ENCODE measurements around the gene RPL3.

RPL3 gene

DNA sequence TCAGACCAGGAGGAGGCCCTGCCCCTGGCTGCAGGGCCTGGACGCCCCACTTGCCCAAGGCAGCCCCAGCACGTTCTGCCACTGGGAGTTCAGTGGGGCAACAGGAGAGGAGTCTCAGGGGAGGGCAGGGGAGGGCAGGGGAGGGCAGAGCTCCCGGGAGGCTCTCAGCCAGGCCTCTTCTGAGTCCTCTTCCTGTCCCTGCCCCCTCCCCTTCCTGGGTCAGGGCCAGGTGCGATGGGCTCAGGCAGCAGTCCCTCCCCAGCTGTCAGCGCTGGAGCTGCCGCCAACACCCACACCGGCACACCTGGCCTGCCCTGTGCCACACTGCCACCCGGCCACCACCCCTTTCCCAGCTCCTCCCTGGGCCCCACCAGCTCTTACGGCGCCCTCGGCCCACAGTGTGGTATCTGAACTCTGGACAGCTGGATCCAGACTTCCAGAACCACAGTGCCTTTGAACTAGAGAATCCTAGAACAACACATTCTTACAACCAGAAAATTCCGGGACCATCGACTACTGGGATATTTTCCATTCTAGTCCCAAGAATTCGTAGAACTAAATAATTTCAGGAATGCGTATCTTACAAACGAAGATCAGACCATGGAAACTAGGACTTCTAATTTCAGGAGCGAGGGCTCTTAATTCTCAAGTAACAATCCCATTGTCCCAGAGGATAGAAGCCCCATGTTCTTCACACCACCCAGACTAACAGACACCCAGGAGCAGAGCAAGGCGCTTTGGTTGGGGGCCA, 21.8 kb downstream of the RPL3 start:
- DNase-seq: no peak

- DNase-seq: no peak
Measured at GRCh38 chr22:39296981-39297489, 22.4 kb downstream of the RPL3 start.

- DNase-seq: no peak
Measured at GRCh38 chr22:39296535-39296934, 22.9 kb downstream of the RPL3 start.

GRCh38 chr22:39294571-39295468, 24.6 kb downstream of the RPL3 start:
- no peak for DNase-seq

DNA sequence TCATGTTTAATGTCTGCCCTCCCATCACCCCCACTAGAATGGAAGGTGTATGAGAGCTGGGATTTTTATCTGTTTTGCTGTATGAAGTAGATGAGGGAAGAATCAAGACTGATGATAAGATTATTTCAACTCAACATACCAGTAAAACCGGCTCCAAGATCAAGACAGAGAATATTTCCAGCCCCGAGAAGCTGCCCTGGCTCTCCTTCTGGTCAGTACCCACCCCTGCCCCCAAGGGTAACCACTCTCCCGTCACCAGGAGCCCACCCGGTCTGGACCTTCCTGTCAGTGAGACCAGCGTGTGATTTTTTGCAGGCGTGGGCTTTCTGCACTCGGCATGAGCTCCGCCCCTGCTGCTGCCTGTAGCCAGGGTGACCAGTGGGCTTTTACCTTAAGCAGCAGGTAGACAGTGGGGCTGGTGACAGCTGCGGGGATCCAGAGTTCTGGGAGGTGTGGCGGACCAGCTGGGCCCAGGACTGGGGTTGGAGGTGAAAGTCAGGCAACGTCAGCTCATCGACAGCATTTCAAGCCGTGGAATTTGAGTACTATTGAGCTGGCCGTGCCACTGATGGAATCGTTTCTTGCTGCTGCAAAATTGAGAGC, 25.6 kb downstream of the RPL3 start:
- no peak for DNase-seq

- DNase-seq: peak; percentile 81
Measured at GRCh38 chr22:39292561-39293074, 26.8 kb downstream of the RPL3 start.

- no peak for DNase-seq
Measured at GRCh38 chr22:39292031-39292462, 27.4 kb downstream of the RPL3 start.

- DNase-seq: no peak
Measured at GRCh38 chr22:39291523-39291922, 27.9 kb downstream of the RPL3 start.

DNA sequence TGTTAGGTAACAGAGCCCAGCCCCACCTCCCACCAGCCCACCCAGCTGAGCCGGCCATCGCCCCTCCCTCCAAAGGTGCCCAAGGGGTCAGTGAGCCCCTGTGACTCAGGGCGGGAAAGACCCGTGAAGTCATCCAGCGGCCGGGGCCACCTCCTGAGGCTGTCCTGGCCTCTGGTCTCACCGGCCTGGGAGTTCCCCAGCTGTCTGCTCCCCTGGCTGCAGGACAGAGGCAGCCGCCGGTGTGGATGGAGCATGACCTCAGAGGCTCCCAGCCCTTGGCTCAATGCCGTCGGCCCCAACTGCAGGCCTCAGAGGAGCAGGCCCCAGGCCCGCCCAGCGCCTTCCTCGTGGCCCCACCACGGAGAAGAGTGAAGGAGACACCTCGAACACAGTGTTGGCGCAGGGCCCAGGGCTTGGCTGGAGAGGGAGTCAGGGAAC, 28.7 kb downstream of the RPL3 start:
- DNase-seq: no peak

DNA sequence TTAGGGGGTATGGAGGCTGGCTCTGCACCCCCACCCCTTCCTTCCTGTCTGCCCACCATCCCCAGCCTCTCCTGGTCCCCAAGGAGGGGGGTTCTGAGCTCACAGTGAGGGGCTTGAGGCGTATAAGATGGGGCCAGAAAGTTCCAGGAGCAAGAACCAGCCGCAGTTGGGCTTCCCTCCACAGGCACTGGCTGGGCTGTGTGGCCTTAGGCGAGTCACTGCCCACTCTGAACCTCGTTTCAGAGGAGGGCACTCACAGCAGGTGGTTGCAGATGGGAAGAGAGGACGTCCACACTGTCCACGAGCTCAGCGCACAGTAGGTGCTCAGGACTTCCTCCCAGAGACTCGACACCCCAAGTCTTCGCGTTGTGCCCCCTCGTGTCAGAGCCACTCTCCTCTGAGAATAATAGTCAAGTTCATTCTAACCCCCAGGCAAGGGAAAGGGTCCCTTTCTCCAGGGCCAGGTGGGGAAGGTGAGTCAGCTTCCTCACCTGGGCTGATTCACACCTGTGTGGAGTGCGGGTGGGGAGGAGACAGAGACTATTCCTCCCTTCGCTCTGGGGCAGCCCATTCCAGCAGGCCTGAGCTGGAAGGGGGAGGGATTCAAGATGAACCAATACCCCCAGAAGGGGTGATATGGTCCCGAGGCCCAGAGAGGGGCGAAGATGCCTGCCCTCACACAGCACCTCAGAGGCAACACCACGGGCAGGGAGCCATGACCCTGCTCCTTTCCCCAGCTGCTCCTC, 29.3 kb downstream of the RPL3 start:
- no peak for DNase-seq

GRCh38 chr22:39289533-39289932, 29.9 kb downstream of the RPL3 start:
- DNase-seq: no peak

DNA sequence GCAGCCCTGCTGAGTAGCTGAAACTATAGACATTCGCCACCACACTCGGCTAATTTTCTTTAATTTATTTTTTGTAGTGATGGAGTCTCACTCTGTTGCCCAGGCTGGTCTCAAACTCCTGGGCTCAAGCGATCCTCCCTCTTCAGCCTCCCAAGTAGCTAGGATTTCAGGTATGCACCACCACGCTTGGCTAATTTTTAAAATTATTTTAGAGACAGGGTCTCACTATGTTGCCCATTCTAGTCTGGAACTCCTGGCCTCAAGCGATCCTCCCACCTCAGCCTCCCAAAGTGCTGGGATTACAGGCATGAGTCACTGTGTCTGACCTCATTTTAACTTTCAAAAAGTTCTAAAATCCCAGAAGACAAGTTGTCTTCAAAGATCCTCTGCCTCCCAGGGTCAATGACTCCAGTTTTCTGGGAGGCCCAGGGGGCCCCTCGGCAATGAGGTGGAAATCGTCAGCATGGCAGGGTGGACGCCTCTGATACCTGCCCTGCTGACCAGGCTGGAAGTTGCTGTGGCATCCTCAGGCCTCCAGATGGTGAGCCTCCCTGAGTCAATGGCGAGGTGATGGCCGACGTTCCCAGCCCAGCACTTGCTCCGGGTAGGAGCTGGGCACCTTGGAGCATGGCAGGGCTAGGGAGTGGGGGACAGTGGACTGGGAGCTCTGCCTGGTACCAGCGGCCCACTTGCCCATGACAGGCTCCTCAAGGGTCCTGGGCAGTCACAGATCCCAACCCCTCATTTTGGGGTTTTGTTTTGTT, 31.1 kb downstream of the RPL3 start:
- no peak for DNase-seq

- no peak for DNase-seq
Measured at GRCh38 chr22:39287076-39287725, 32.2 kb downstream of the RPL3 start.

DNA sequence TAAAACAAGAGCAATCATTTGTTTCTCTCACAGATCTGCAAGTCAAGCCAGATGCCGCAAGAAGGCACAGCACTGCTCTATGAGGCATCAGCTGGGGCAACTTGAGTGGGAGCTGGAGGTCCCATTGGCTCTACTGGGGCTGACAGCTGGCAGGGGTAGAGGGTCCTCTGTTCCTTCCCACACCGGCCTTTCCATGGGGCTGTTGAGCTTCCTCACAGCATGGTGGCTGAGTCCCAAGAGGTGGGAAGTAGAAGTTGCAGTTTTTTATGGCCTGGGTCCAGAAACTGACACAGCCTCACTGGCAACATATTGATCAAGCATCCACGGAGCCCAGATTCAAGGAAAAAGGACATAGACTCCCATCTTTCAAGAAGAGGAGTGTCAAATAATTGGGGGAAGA, 34.4 kb downstream of the RPL3 start:
- no peak for DNase-seq

DNA sequence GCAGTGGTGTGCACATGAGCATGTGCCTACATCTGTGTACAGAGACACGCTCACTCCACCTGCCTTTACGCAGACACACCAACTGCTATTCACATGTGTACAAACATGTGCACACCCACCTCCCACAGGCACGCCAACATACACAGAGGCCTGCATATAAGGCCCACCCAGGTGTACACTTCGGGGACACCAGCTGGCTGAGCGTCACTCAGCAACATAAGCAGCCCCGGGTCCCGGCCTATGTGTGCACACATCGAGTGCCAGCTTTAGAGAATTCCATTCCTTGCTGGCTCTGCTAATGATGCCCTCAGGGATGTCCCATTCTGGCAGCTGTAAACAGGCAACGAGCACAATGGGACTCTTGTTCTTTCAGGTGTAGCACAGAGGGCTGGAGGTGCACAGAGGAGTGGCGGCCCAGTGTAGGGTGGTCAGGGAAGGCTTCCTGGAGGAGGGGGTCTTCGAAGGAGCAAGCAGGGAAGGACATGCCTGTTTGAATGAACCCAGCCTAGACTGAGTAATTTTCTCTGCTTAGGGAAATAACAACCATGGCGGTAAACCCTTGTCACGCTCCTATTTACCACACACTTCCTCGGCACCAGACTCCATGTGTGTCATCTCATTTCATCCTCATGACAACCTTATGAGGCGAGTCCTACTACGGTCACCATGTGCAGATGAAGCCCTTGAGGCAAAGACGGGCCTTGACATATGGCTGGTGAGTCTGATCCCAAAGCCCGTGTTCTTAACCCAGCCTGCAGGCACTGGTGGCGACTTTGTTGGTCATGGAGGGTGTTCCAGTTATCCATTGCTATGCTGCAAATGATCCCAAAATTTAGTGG, 35.1 kb downstream of the RPL3 start:
- no peak for DNase-seq

DNA sequence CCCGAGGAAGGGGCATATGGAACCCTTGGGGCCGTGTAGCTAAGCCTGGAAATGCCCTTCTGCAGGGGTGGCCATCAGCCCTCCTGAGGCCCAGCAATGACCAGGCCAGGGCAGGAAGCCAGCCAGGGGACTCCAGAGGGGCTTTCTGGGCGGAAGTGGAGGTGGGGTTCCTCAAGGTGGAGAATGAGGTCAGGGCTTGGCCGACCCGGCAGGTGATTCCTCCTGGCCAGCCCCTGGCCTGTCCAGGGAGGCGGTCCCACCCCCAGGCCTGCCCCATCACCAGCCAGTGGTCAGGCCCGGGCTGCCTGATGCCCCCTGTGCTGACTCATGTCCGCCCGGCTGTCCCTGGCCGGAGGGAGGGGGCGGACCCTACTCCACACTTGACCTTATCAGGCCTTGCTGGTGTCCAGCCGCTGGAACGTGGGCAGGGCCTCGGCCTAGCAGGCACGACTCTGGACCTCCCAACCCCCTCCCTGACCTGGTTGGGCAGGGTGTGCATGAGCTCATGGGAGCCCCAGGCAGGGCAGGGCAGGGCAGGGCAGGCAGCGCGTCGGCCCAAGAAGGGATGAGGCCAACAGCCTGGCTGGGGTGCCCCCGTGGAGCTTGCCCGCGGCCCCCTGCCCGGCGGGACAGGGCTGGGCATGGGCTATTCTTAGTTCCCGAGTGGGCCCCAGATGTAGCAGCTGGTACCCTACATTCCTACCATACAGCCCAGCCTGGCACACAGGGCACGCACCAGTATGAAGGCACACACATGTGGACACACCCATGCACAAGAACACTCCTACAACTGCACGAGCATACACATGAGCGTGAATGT, 35.9 kb downstream of the RPL3 start:
- no peak for DNase-seq

- no peak for DNase-seq
Measured at GRCh38 chr22:39282645-39283321, 36.6 kb downstream of the RPL3 start.

- DNase-seq: no peak
Measured at GRCh38 chr22:39281126-39281525, 38.3 kb downstream of the RPL3 start.

DNA sequence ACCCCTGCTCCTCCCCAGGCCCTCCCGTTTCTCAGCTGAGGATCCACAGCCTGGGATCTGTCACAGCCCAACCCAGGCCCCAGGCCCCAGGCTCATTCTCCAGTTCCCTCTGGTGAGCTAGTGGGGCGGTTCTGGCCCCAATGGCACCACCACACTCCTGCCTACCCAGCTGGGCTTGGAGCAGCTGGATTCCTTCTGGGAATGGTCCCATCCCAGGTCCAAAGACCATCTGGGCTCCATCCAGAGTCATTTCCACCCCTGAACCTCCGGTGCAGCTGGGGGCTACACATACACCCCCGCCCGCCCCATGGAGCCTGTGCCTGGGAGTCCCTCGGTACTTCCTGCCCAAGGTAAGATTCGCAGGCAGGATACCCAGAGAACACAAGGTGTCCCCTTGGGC, 39.2 kb downstream of the RPL3 start:
- no peak for DNase-seq
